ENCODE measurements around the gene NEK4. TPM values are rescaled to one million over a fixed set of nuclear protein-coding genes. Genes with fewer than 3 reads are reported as not detected.

NEK4 gene
- total and polyA plus RNA-seq, 10 of the 15 experiments (the other 5 are each of a cell fraction or from before 2014, with no cell fraction given): 7.0 to 29.1 (median 16.4) TPM

GRCh38 chr3:52689151-52689550, 81.6 kb downstream of the NEK4 start:
- in situ Hi-C loops (cut with MboI): no loop called here
- Histone ChIP-seq H3K4me1 (ENCODE audit: control insufficient read depth, insufficient read depth, low read length) (peaks cover 17% of the 10 kb centered on the region), H2AFZ (ENCODE audit: control insufficient read depth, low read depth, low read length) (no peak overlapping the region), H3K4me2 (ENCODE audit: control insufficient read depth, insufficient read depth) (peak overlapping the region; percentile 95; the same call in 1 of the 2 replicates), H3K9ac (ENCODE audit: control insufficient read depth, insufficient read depth, low read length) (no peak overlapping the region; the same call in 1 of the 2 replicates), H3K79me2 (ENCODE audit: control insufficient read depth, insufficient read depth, low read length) (peaks cover 68% of the 10 kb centered on the region), H3K9me3 (replicated peaks; ENCODE audit: control insufficient read depth, insufficient read depth, low read length) (no peaks in the 10 kb centered on the region), H3K36me3 (ENCODE audit: control insufficient read depth in 2 of 2, insufficient read depth in 2 of 2, low read length in 1 of 2) (peaks cover 21 to 60% of the 10 kb centered on the region in 2 experiments), H3K27me3 (replicated peaks in 1 of 2; ENCODE audit: control insufficient read depth in 2 of 2, insufficient read depth in 2 of 2, low read length in 1 of 2) (no peaks in the 10 kb centered on the region), H4K20me1 (ENCODE audit: control insufficient read depth, insufficient read depth) (no peaks in the 10 kb centered on the region), H3K27ac (ENCODE audit: control insufficient read depth, insufficient read depth) (no peak overlapping the region; the same call in 1 of the 2 replicates), H3K4me3 (peak overlapping the region; percentile 91; the same call in 1 of the 2 replicates)
- intact Hi-C loops (cut with micrococcal nuclease; ENCODE audit: unreplicated experiment): loop anchor here (10.0 kb wide), 1 partner anchor 234 kb away; the partner anchor contains the start of genes NISCH and TNNC1
- DNase-seq (ENCODE audit: low read depth, low spot score): no peak
- 66% methylated on average over 3 of the region's 3 CpGs for WGBS (ENCODE audit: insufficient coverage, insufficient replicate concordance, low lambda C conversion rate, missing lambda C conversion rate)
- ChIA-PET RAD21 (ENCODE audit: unreplicated experiment) (no interaction called here), POLR2A (interaction anchor here (4.0 kb wide), 1 partner anchor 15 kb away, joined by 15 read pairs; the partner anchor contains the start of genes GLT8D1 and SPCS1), SMC1A (ENCODE audit: uncharacterized antibody, unreplicated experiment) (no interaction called here), CTCF (interaction anchor here (1.1 kb wide), 1 partner anchor 12 kb away, joined by 3 read pairs; no protein-coding TSS in a partner anchor)
- no peak for FAIRE-seq
- BruUV-seq (replicated peaks): no TSS peak
- no peak for TF ChIP-seq PML (IDR thresholded peaks at IDR 0.05; ENCODE audit: low read length)
- TF ChIP-seq USF2 (IDR thresholded peaks at IDR 0.05; ENCODE audit: borderline replicate concordance, low read depth, low read length): no peak
- TF ChIP-seq FOS (IDR thresholded peaks at IDR 0.05; ENCODE audit: borderline replicate concordance, extremely low read depth, insufficient read length): no peak
- TF ChIP-seq TCF12 (IDR thresholded peaks at IDR 0.05; ENCODE audit: low read depth, low read length): no peak
- TF ChIP-seq BCL11A (IDR thresholded peaks at IDR 0.05; ENCODE audit: low read depth, low read length): no peak
- no peak for TF ChIP-seq SPI1 (IDR thresholded peaks at IDR 0.05; ENCODE audit: borderline replicate concordance, insufficient read depth, low read depth, low read length)
- TF ChIP-seq NFYA (IDR thresholded peaks at IDR 0.05; ENCODE audit: borderline replicate concordance, low read depth, low read length): no peak
- no peak for TF ChIP-seq CHD2 (IDR thresholded peaks at IDR 0.05; ENCODE audit: borderline replicate concordance, low read depth, low read length)
- no peak for TF ChIP-seq EZH2 (IDR thresholded peaks at IDR 0.05; ENCODE audit: borderline replicate concordance, control insufficient read depth, low read depth, low read length)
- no peak for TF ChIP-seq NR2C1 (IDR thresholded peaks at IDR 0.05)
- no peak for TF ChIP-seq ELK1 (IDR thresholded peaks at IDR 0.05; ENCODE audit: low read depth, low read length)
- no peak for TF ChIP-seq PAX5 (IDR thresholded peaks at IDR 0.05; ENCODE audit: borderline replicate concordance, low read depth, low read length)
- TF ChIP-seq BHLHE40 (IDR thresholded peaks at IDR 0.05; ENCODE audit: borderline replicate concordance in 1 of 2, low read depth in 2 of 2, low read length in 1 of 2): no peak
- no peak for TF ChIP-seq POLR2AphosphoS5 (IDR thresholded peaks at IDR 0.05; ENCODE audit: low read length)
- TF ChIP-seq HSF1 (IDR thresholded peaks at IDR 0.05; ENCODE audit: low read depth, low read length): no peak
- no peak for TF ChIP-seq MLLT1 (IDR thresholded peaks at IDR 0.05)
- no peak for TF ChIP-seq IRF3 (IDR thresholded peaks at IDR 0.05)
- TF ChIP-seq CHD4 (IDR thresholded peaks at IDR 0.05): no peak
- no peak for ATAC-seq

Measured in GM12878 (cell line).